GM12873 (cell line): ENCODE measurements around the gene DISP3.

Experiments
- TF ChIP-seq, protein P1 (sequence below): IDR thresholded peaks from 2 replicates; pipeline ENCODE4 v1.5.1; 2012; ENCODE audit warnings: low read depth, mild to moderate bottlenecking, moderate library complexity, low read length, control low read depth; ENCODE audit not compliant: insufficient read depth; ENCODE audit errors: missing control alignments

Gene DISP3

GRCh38 chr1:11481019-11481418 is 2.1 kb downstream of the DISP3 start:
- TF ChIP-seq, protein P1, sequence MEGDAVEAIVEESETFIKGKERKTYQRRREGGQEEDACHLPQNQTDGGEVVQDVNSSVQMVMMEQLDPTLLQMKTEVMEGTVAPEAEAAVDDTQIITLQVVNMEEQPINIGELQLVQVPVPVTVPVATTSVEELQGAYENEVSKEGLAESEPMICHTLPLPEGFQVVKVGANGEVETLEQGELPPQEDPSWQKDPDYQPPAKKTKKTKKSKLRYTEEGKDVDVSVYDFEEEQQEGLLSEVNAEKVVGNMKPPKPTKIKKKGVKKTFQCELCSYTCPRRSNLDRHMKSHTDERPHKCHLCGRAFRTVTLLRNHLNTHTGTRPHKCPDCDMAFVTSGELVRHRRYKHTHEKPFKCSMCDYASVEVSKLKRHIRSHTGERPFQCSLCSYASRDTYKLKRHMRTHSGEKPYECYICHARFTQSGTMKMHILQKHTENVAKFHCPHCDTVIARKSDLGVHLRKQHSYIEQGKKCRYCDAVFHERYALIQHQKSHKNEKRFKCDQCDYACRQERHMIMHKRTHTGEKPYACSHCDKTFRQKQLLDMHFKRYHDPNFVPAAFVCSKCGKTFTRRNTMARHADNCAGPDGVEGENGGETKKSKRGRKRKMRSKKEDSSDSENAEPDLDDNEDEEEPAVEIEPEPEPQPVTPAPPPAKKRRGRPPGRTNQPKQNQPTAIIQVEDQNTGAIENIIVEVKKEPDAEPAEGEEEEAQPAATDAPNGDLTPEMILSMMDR, result no peak

GRCh38 chr1:11482198-11482597 is 3.2 kb downstream of the DISP3 start:
- TF ChIP-seq, protein P1, result no peak

GRCh38 chr1:11482701-11483479 is 3.9 kb downstream of the DISP3 start:
- TF ChIP-seq, protein P1, result no peak

DNA sequence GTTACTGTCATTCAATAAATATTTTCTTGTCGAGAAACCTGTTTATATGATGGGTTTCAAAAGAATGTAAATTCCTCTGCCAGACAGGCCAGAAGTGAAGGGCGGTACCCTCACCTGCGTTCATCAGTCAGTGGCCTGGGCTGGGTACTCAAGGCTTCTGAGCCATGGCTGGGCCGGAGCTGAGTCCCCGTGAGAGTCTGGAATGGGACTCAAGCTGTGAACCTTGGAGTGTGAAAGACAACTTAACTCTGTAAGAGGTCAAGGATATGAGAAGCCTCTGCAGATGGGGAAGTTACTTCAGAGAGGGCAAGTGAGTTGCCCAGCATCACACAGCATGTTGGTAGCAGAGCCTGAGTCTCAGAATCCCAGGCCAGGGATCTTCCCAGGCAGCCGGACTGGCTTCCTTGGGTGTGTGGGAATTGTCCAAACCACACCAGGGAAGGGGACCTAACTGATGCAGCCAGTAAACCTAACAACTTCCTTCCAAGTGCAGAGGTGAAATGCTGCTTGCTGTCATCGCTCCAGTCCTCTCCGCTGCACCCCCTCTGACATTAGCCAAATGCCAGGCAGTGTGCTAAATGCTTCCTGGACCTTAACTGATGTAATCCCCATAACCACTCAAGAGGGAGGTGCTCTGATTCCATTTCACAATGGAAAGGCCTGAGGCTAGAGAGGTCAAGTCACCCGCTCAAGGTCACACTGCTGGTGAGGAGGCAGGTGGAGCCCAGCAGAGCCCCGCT is 4.8 kb downstream of the DISP3 start:
- TF ChIP-seq, protein P1, result no peak

DNA sequence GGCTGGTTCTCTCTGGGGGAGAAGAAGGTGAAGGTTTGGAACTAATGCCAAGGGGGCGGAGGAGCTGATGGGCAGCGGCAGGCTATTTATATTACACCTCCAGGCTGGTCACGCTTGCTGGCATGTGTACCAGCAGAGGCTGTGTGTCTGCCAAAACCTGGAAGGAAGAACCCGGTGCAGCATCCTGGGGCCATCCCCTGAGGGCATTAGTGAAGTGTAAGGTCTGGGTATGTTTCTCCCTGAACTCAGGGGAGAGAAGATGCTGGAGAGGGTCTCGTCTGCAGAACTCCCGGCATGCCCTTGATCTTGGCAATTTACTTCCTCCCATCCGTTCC is 5.3 kb downstream of the DISP3 start:
- TF ChIP-seq, protein P1, result no peak

GRCh38 chr1:11485191-11485590 is 6.2 kb downstream of the DISP3 start:
- TF ChIP-seq, protein P1, result no peak

- TF ChIP-seq, protein P1, result no peak
These were observed 7.5 kb downstream of the DISP3 start for GRCh38 chr1:11486231-11487009.
